HEK293T (cell line): ENCODE results near the gene PARVA.

Experiments
- CTBP1 ChIP-seq: fragments of 450-650 bp; IDR thresholded peaks from 2 replicates; pipeline ENCODE4 v1.6.1; 2016; ENCODE audit warnings: borderline replicate concordance
- ELF4 ChIP-seq: fragments of 450-650 bp; IDR thresholded peaks from 2 replicates; pipeline ENCODE4 v1.6.1; 2017; ENCODE audit warnings: antibody characterized with exemption
- NFRKB ChIP-seq: fragments of 450-650 bp; IDR thresholded peaks from 2 replicates; pipeline ENCODE4 v1.6.1; 2016; ENCODE audit warnings: mild to moderate bottlenecking, moderate library complexity
- SP1 ChIP-seq: fragments of 450-650 bp; IDR thresholded peaks from 2 replicates; pipeline ENCODE4 v1.6.1; 2017
- ZNF384 ChIP-seq: fragments of 450-650 bp; IDR thresholded peaks from 2 replicates; pipeline ENCODE4 v1.6.1; 2016

DNA sequence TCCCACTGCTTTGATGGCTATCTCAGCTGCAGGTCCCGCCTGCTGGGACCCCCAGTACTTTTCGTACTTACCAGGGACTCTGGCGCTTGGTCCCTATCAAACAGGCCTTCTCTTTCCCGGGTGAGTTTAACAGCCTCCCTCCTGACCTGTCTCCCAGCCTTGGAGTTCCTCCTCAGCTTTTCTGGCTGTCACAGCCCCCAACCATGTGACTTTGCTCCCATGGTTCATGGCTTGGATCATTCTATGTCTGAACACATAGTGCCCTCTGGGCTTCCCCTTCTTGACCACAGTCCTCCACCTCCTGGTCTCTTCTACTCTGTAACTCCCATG is 56.9 kb downstream of the PARVA start:
- TF ChIP-seq ELF4: no peak
- no peak for TF ChIP-seq SP1
- TF ChIP-seq NFRKB: no peak
- no peak for TF ChIP-seq ZNF384
- no peak for TF ChIP-seq CTBP1
